Panc1 (cell line): ENCODE measurements around the gene ZNF384. TPM values are rescaled to one million over a fixed set of nuclear protein-coding genes. Genes with fewer than 3 reads are reported as not detected.

ENCODE experiments used
- total RNA-seq: library from RNA; stranded (reverse); gene quantifications from one replicate; pipeline ENCODE4 v1.2.1, GENCODE V29; 2021; ENCODE audit not compliant: unreplicated experiment

The ZNF384 gene
- total RNA-seq, 1 experiment from 2014 or later, result 54.3 TPM

Other genes with a start within 250 kb of the ZNF384 start
- 0.23 TPM for gene CD27, start 244.4 kb downstream of the ZNF384 start, total RNA-seq
- gene TAPBPL, start 237.3 kb downstream of the ZNF384 start, total RNA-seq, result 7.8 TPM
- gene VAMP1, start 218.7 kb downstream of the ZNF384 start, total RNA-seq, result 11.2 TPM
- gene MRPL51, start 196.1 kb downstream of the ZNF384 start, total RNA-seq, result 194 TPM
- gene NCAPD2, start 195.3 kb downstream of the ZNF384 start, total RNA-seq, result 80.3 TPM
- 2,912 TPM for gene GAPDH, start 154.9 kb downstream of the ZNF384 start, total RNA-seq
- gene IFFO1, start 133.3 kb downstream of the ZNF384 start, total RNA-seq, result 0.36 TPM
- 90.3 TPM for gene NOP2, start 121.1 kb downstream of the ZNF384 start, total RNA-seq
- 123 TPM for gene CHD4, start 82.0 kb downstream of the ZNF384 start, total RNA-seq
- gene LPAR5, start 53.4 kb downstream of the ZNF384 start, total RNA-seq, result not detected
- 0.54 TPM for gene ACRBP, start 41.9 kb downstream of the ZNF384 start, total RNA-seq
- gene ING4, start 26.3 kb downstream of the ZNF384 start, total RNA-seq, result 11.4 TPM
- 0.13 TPM for gene PIANP, start 11.4 kb upstream of the ZNF384 start, total RNA-seq
- gene COPS7A, start 34.7 kb upstream of the ZNF384 start, total RNA-seq, result 37.5 TPM
- gene MLF2, start 63.8 kb upstream of the ZNF384 start, total RNA-seq, result 175 TPM
- 395 TPM for gene PTMS, start 77.0 kb upstream of the ZNF384 start, total RNA-seq
- gene LAG3, start 83.1 kb upstream of the ZNF384 start, total RNA-seq, result 2.7 TPM
- 0.23 TPM for gene CD4, start 100.2 kb upstream of the ZNF384 start, total RNA-seq
- gene GPR162, start 132.4 kb upstream of the ZNF384 start, total RNA-seq, result 1.3 TPM
- gene P3H3, start 139.0 kb upstream of the ZNF384 start, total RNA-seq, result 11.0 TPM
- 0.21 TPM for gene GNB3, start 151.6 kb upstream of the ZNF384 start, total RNA-seq
- 59.0 TPM for gene CDCA3, start 161.9 kb upstream of the ZNF384 start, total RNA-seq
- gene USP5, start 162.8 kb upstream of the ZNF384 start, total RNA-seq, result 104 TPM
- gene TPI1, start 178.2 kb upstream of the ZNF384 start, total RNA-seq, result 693 TPM
- 11.6 TPM for gene SPSB2, start 183.9 kb upstream of the ZNF384 start, total RNA-seq
- gene LRRC23, start 215.4 kb upstream of the ZNF384 start, total RNA-seq, result 6.5 TPM
- 33.5 TPM for gene ENO2, start 225.2 kb upstream of the ZNF384 start, total RNA-seq
- 82.3 TPM for gene ATN1, start 238.6 kb upstream of the ZNF384 start, total RNA-seq